CD14-positive monocyte (primary cell): ENCODE measurements around the gene HDAC7. TPM values are rescaled to one million over a fixed set of nuclear protein-coding genes. Genes with fewer than 3 reads are reported as not detected.

ENCODE experiments used
- DNase-seq, 3 donors: peaks; one replicate each; pipeline ENCODE4 v3.0.0-alpha.2; 2011 to 2022
- H2AFZ ChIP-seq: 2 replicates; pipeline ENCODE4 v1.6.0; 2012; ENCODE audit warnings: mild to moderate bottlenecking, low read depth, low read length, inconsistent platforms; ENCODE audit not compliant: insufficient read depth, poor library complexity, severe bottlenecking
- H3K27ac ChIP-seq, 2 donors: 1 replicate in 1 of 2; 2 replicates in 1 of 2; pipeline ENCODE4 v1.5.1; 2012 to 2013; ENCODE audit warnings: low read length in 2 of 2, control low read depth in 1 of 2, inconsistent platforms in 1 of 2, low read depth in 1 of 2, mild to moderate bottlenecking in 1 of 2
- H3K27me3 ChIP-seq, 2 donors: one replicate each; pipeline versions ENCODE4 v1.6.0 to v1.6.1; 2011 to 2013; ENCODE audit warnings: low read length in 2 of 2; ENCODE audit not compliant: control insufficient read depth in 2 of 2, insufficient read depth in 2 of 2
- H3K36me3 ChIP-seq, 2 donors: replicated peaks in 1 of 2; 1 replicate in 1 of 2; 2 replicates in 1 of 2; pipeline versions ENCODE4 v1.5.1 to v1.6.1; 2012 to 2013; ENCODE audit warnings: low read length in 2 of 2, control low read depth in 1 of 2, inconsistent platforms in 1 of 2, mild to moderate bottlenecking in 1 of 2; ENCODE audit not compliant: insufficient read depth in 2 of 2, control insufficient read depth in 1 of 2
- H3K4me1 ChIP-seq, 2 donors: 1 replicate in 1 of 2; 2 replicates in 1 of 2; pipeline versions ENCODE4 v1.5.1 to v1.6.1; 2012 to 2013; ENCODE audit warnings: low read length in 2 of 2, control low read depth in 1 of 2, inconsistent platforms in 1 of 2, mild to moderate bottlenecking in 1 of 2, moderate library complexity in 1 of 2; ENCODE audit not compliant: insufficient read depth in 2 of 2, control insufficient read depth in 1 of 2
- H3K4me2 ChIP-seq: replicated peaks from 2 replicates; pipeline ENCODE3; 2012; ENCODE audit warnings: low read length, moderate library complexity, mild to moderate bottlenecking; ENCODE audit not compliant: poor library complexity, severe bottlenecking; ENCODE audit errors: extremely low read depth
- H3K4me3 ChIP-seq, 3 experiments: fragments of 200-600 bp in 1 of 3; sonication (generic) in 1 of 3; replicated peaks in 1 of 3; 1 replicate in 2 of 3; 2 replicates in 1 of 3; pipeline ENCODE4 v1.5.1; 2011 to 2013; ENCODE audit warnings: low read length in 3 of 3, mild to moderate bottlenecking in 3 of 3, control low read depth in 2 of 3, low read depth in 2 of 3, inconsistent platforms in 1 of 3, moderate library complexity in 1 of 3
- H3K79me2 ChIP-seq: 2 replicates; pipeline ENCODE4 v1.6.0; 2012; ENCODE audit warnings: mild to moderate bottlenecking, control low read depth, inconsistent platforms, low read length, moderate library complexity; ENCODE audit not compliant: insufficient read depth
- H3K9ac ChIP-seq: 2 replicates; pipeline ENCODE4 v1.6.0; 2017; ENCODE audit warnings: low read length, mild to moderate bottlenecking; ENCODE audit not compliant: insufficient read depth, poor library complexity, severe bottlenecking
- H3K9me3 ChIP-seq, 2 donors: replicated peaks in 1 of 2; 1 replicate in 1 of 2; 2 replicates in 1 of 2; pipeline versions ENCODE4 v1.5.1 to v1.6.1; 2012 to 2013; ENCODE audit warnings: low read length in 2 of 2, control low read depth in 1 of 2; ENCODE audit not compliant: control insufficient read depth in 1 of 2, insufficient read depth in 1 of 2
- H4K20me1 ChIP-seq: 2 replicates; pipeline ENCODE4 v1.6.0; 2012; ENCODE audit warnings: mild to moderate bottlenecking, low read length, control low read depth, moderate library complexity; ENCODE audit not compliant: insufficient read depth
- H3K27ac Mint-ChIP-seq, 7 donors: one replicate each; pipeline ENCODE4 v1.8.0; 2020; ENCODE audit warnings: mild to moderate bottlenecking in 7 of 7, mixed read lengths in 7 of 7, moderate library complexity in 6 of 7, inconsistent platforms in 2 of 7
- H3K27me3 Mint-ChIP-seq, 3 donors: one replicate each; pipeline ENCODE4 v1.8.0; 2021 to 2022; ENCODE audit warnings: low read depth in 3 of 3, mild to moderate bottlenecking in 3 of 3, mixed read lengths in 3 of 3, moderate library complexity in 3 of 3, inconsistent platforms in 1 of 3
- H3K36me3 Mint-ChIP-seq, 2 donors: one replicate each; pipeline ENCODE4 v1.8.0; 2020; ENCODE audit warnings: mixed read lengths in 2 of 2, inconsistent platforms in 1 of 2, mild to moderate bottlenecking in 1 of 2
- H3K4me1 Mint-ChIP-seq: one replicate; pipeline ENCODE4 v1.8.0; 2020; ENCODE audit warnings: mild to moderate bottlenecking, mixed read lengths
- H3K4me3 Mint-ChIP-seq, 2 donors: one replicate each; pipeline ENCODE4 v1.8.0; 2020; ENCODE audit warnings: mild to moderate bottlenecking in 2 of 2, mixed read lengths in 2 of 2, moderate library complexity in 1 of 2
- H3K9me3 Mint-ChIP-seq, 7 donors: one replicate each; pipeline ENCODE4 v1.8.0; 2020 to 2022; ENCODE audit warnings: mixed read lengths in 7 of 7, mild to moderate bottlenecking in 6 of 7, moderate library complexity in 6 of 7, inconsistent platforms in 2 of 7
- WGBS: methylation state at CpG from one replicate; pipeline ENCODE4 v1.1.5; 2013; ENCODE audit warnings: missing lambda C conversion rate; ENCODE audit not compliant: insufficient coverage; 5-methylcytosine and 5-hydroxymethylcytosine counted together
- intact Hi-C, 2 donors: fragments of 100-400 bp; cut with micrococcal nuclease; formaldehyde crosslinking; loops; one replicate each; pipeline versions ENCODE4 v1.15.0 to v1.15.1; 2023
- polyA plus RNA-seq, 3 donors: library from polyadenylated mRNA; depleted of rRNA in 1 of 3; unstranded in 2 of 3; stranded (reverse) in 1 of 3; fragments of 300-500 nt in 2 of 3; fragments of >200 nt in 1 of 3; fragmentation: Illumina TruSeq in 2 of 3; gene quantifications; 1 replicate in 2 of 3; 2 replicates in 1 of 3; pipeline ENCODE4 v1.2.3, GENCODE V29; 2012 to 2021
- TF ChIP-seq, protein P1 (sequence below): fragments of 200-600 bp; IDR thresholded peaks from one replicate; pipeline ENCODE4 v1.8.0; 2022; ENCODE audit warnings: antibody characterized with exemption, mild to moderate bottlenecking

The HDAC7 gene
- polyA plus RNA-seq, 3 donors: 5.9 to 79.2 (median 8.4) TPM

DNA sequence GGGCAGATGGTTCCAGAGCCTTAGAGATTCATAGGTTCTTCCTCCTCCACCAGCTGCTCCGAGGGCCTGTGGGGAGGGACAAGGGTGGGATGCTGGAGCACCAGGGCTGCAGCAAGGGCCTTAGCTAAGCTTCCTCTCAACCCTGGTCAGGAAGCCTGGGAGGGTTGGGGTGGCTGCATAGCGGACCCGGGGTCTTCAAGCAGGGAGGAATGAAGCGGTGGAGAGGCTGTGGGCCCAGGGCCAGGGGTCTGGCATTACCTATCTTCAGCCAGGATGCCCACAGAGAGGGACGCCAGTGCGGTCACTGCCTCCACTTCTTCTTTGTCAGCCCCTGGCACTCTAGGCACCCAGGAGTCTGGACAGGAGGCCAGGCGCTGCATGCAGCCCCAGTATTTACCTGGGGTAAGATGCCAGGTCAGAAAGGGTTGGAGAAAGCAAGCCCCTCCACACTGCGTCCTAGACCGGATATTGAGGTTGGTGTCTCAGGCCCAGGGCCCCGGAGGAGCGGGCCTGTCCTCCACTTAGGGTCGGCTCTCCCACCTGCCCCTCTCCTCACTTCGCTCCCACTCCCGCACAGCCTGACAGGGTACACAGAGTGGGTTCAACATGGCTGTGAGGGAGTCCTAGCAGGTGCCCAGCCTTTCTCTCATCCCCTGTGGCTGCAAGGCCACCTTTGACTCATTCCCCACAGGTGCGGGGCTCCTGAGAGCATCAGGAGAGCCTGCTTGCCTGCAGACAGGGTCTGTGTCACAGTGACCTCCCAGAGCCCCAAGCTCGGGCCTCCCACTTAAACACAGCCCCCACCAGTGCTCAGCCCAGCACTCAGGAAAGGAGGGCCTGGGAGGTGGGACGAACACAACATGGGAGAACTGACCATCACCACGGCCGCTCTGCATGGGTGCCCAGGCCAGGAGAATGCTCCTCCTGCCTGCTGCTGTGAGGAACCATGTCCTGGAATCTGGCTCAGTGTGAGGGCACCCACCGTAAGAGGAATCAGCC, 35.6 kb downstream of the HDAC7 start:
- Mint-ChIP-seq H3K4me1 (no peaks in the 10 kb centered on the region), H3K4me3 (no peak overlapping the region), H3K27ac (peak overlapping the region in 1 of 7 donors; percentile 35), H3K36me3 (peaks cover 75 to 83% of the 10 kb centered on the region in 2 donors), H3K9me3 (no peaks in the 10 kb centered on the region), H3K27me3 (peaks cover 0 to 1% (median 0%) of the 10 kb centered on the region in 3 donors)
- Histone ChIP-seq H3K36me3 (peaks cover 73 to 84% of the 10 kb centered on the region in 2 donors), H3K9me3 (no peaks in the 10 kb centered on the region), H2AFZ (no peak overlapping the region), H4K20me1 (peaks cover 64% of the 10 kb centered on the region), H3K4me1 (no peaks in the 10 kb centered on the region), H3K27ac (no peak overlapping the region), H3K4me3 (no peak overlapping the region), H3K79me2 (no peaks in the 10 kb centered on the region), H3K4me2 (no peak overlapping the region), H3K27me3 (no peaks in the 10 kb centered on the region), H3K9ac (no peak overlapping the region)
- intact Hi-C loops: loop anchor here (10.0 kb wide), 2 partner anchors 51 to 129 kb away; no protein-coding TSS in a partner anchor
- WGBS: 100% methylated on average over 9 of the region's 20 CpGs
- no peak for DNase-seq
- TF ChIP-seq, protein P1, sequence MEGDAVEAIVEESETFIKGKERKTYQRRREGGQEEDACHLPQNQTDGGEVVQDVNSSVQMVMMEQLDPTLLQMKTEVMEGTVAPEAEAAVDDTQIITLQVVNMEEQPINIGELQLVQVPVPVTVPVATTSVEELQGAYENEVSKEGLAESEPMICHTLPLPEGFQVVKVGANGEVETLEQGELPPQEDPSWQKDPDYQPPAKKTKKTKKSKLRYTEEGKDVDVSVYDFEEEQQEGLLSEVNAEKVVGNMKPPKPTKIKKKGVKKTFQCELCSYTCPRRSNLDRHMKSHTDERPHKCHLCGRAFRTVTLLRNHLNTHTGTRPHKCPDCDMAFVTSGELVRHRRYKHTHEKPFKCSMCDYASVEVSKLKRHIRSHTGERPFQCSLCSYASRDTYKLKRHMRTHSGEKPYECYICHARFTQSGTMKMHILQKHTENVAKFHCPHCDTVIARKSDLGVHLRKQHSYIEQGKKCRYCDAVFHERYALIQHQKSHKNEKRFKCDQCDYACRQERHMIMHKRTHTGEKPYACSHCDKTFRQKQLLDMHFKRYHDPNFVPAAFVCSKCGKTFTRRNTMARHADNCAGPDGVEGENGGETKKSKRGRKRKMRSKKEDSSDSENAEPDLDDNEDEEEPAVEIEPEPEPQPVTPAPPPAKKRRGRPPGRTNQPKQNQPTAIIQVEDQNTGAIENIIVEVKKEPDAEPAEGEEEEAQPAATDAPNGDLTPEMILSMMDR: no peak

DNA sequence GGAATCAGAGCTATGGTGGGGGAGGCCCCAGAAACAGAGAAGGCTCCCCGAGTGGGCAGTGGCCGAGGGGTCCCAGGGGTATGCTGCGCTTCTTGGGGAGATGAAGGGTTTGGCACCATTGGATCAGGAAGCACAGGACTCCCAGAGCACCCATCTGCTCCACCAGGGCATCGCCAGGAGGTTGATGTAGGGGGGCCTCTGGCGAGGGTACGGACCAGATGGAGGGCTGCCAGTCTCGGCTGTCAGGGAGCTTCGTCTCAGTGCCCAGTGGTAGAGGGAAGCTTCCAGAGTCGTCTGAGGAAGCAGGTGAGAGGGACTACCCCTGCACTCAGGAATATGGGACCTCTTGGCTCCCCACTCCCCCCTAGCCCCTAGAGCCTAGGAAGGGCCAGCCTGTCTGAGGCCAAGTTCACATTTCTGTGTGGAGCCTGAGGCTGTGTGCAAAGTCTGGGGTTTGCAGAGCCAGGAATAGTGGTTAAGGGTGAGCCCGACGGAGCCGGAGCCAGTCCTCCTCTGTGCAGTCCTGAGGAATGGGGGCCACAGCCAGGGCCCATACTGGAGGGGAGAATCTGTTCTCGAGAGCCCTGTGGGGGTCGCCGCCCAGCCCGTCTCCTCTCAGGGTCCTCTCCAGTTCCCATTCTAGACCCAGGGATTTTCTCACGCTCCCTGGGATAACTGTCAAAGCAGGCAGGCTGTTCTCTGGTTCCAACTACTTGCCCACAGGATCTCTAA, 36.5 kb downstream of the HDAC7 start:
- no peak overlapping the region for H3K27ac ChIP-seq
- no peak overlapping the region for H3K4me2 ChIP-seq
- H3K4me3 ChIP-seq: no peak overlapping the region
- Mint-ChIP-seq H3K9me3 (peaks cover 0 to 2% (median 0%) of the 10 kb centered on the region in 7 donors), H3K4me1 (peaks cover 2% of the 10 kb centered on the region), H3K36me3 (peaks cover 66 to 74% of the 10 kb centered on the region in 2 donors), H3K27me3 (peaks cover 0 to 1% (median 0%) of the 10 kb centered on the region in 3 donors), H3K27ac (peak overlapping the region in 1 of 7 donors; percentile 45), H3K4me3 (no peak overlapping the region)
- no peaks in the 10 kb centered on the region for H3K9me3 ChIP-seq
- H4K20me1 ChIP-seq: peaks cover 74% of the 10 kb centered on the region
- peaks cover 3% of the 10 kb centered on the region in 2 donors for H3K4me1 ChIP-seq
- TF ChIP-seq, protein P1: no peak
- intact Hi-C loops: loop anchor here (10.0 kb wide), 2 partner anchors 52 to 128 kb away; no protein-coding TSS in a partner anchor
- no peak overlapping the region for H2AFZ ChIP-seq
- DNase-seq: no peak
- no peak overlapping the region for H3K9ac ChIP-seq
- H3K79me2 ChIP-seq: no peaks in the 10 kb centered on the region
- H3K36me3 ChIP-seq: peaks cover 64 to 75% of the 10 kb centered on the region in 2 donors
- 93% methylated on average over 7 of the region's 17 CpGs for WGBS
- no peaks in the 10 kb centered on the region for H3K27me3 ChIP-seq
